Measurements from ENCODE around the gene ZSCAN22. TPM values are rescaled to one million over a fixed set of nuclear protein-coding genes. Genes with fewer than 3 reads are reported as not detected.

The ZSCAN22 gene
- total RNA-seq, 2 donors from 2014 or later = 3.0 to 3.7 TPM

DNA sequence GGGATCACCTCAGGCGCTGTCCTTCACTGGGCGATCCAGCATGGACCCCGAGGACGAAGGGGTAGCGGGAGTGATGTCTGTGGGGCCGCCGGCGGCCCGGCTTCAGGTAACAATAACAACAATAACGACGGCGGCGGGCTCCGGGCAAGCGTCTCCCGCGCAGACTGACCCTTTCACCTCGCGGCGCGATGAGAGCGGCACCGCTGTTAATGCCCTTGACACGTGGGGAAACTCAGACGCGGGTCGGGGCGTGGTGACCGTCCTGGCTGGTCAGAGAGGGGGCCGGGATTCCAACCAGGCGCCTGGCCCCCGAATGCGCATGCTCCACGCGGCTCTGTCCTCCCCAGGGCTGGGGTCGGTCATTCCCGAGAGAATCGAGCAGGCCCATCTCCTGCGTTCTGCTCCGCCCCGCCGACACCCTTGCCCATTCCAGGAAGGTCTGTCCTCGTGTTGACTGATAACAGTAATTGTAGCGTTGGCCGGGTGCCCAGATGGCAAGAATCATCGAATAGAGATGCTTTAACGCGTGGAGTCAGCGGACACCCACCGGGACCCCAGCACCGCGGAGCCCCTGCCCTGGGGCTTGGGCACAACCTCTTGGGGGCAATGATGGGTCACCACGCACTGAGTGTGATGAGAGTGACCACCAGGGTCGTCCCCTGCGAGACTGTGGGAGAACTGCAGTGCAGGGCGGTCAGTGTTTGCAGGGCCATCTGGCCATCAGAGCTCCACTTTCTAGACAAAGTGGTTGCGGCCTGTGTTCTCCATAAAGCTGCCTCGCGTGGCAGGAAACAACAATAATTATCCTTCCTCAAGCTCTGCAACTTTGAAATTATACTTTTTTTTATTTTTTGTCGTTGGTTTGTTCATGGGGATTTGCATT lies 47.5 kb upstream of the ZSCAN22 start:
- Histone ChIP-seq H3K36me3 (no peaks in the 10 kb centered on the region), H3K4me1 (no peaks in the 10 kb centered on the region), H3K27ac (peak overlapping the region; percentile 69), H3K9ac (ENCODE audit: low read depth in 2 of 2, low read length in 2 of 2) (peak overlapping the region; percentile 69 to 77), H3K9me3 (no peaks in the 10 kb centered on the region), H3K4me3 (peak overlapping the region; percentile 89), H3K27me3 (no peaks in the 10 kb centered on the region)
- intact Hi-C loops (cut with DNase I) = no loop called here
- TF ChIP-seq, protein P1, sequence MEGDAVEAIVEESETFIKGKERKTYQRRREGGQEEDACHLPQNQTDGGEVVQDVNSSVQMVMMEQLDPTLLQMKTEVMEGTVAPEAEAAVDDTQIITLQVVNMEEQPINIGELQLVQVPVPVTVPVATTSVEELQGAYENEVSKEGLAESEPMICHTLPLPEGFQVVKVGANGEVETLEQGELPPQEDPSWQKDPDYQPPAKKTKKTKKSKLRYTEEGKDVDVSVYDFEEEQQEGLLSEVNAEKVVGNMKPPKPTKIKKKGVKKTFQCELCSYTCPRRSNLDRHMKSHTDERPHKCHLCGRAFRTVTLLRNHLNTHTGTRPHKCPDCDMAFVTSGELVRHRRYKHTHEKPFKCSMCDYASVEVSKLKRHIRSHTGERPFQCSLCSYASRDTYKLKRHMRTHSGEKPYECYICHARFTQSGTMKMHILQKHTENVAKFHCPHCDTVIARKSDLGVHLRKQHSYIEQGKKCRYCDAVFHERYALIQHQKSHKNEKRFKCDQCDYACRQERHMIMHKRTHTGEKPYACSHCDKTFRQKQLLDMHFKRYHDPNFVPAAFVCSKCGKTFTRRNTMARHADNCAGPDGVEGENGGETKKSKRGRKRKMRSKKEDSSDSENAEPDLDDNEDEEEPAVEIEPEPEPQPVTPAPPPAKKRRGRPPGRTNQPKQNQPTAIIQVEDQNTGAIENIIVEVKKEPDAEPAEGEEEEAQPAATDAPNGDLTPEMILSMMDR (IDR thresholded peaks at IDR 0.05) = no peak
- DNase-seq = peak; percentile 78

DNA sequence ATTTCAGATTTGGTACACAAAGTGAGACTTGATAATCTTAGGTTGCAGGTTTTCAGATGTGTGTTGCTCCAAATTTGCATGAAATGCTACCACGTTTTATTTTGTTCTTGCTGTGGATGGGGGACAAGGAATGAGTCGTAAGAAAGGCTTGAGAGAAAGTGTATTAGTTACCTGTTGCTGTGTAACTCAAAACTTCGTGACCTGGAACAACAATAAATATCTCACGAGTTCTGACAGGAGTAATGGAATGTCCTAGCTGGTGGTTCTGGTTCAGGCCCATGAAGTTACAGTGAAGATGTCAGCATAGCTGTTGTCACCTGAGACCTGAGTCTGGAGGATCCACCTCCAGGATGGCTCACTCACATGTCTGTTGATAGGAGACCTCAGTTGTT lies 46.9 kb upstream of the ZSCAN22 start:
- Histone ChIP-seq H3K36me3 (no peaks in the 10 kb centered on the region), H3K9ac (ENCODE audit: low read depth in 2 of 2, low read length in 2 of 2) (no peak overlapping the region), H3K4me1 (no peaks in the 10 kb centered on the region), H3K27ac (no peak overlapping the region), H3K9me3 (no peaks in the 10 kb centered on the region), H3K27me3 (no peaks in the 10 kb centered on the region), H3K4me3 (no peak overlapping the region)
- TF ChIP-seq, protein P1 (IDR thresholded peaks at IDR 0.05) = no peak
- intact Hi-C loops (cut with DNase I) = no loop called here
- no peak for DNase-seq

DNA sequence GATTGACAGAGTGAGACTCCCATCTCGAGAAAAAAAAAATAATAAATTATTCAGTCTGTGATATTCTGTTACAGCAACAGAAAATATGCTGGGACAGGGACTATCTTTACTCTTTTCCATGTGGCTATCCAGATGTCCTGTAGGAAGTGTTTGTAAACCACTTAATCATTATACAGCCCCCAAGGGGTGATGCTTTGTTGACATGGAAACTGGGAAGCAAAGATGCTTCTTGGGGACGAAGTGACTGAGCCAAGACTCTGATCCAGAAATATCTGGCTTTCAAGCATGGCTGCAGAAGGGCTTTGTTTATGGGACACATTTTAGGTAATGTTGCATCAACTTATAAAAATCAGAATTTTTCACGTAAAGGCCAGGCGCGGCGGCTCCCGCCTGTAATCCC lies 42.6 kb upstream of the ZSCAN22 start:
- Histone ChIP-seq H3K4me3 (no peak overlapping the region), H3K36me3 (peaks cover 14% of the 10 kb centered on the region), H3K9me3 (no peaks in the 10 kb centered on the region), H3K9ac (ENCODE audit: low read depth in 2 of 2, low read length in 2 of 2) (no peak overlapping the region), H3K27me3 (no peaks in the 10 kb centered on the region), H3K27ac (no peak overlapping the region), H3K4me1 (no peaks in the 10 kb centered on the region)
- intact Hi-C loops (cut with DNase I) = no loop called here
- TF ChIP-seq, protein P1 (IDR thresholded peaks at IDR 0.05) = no peak
- DNase-seq = no peak

DNA sequence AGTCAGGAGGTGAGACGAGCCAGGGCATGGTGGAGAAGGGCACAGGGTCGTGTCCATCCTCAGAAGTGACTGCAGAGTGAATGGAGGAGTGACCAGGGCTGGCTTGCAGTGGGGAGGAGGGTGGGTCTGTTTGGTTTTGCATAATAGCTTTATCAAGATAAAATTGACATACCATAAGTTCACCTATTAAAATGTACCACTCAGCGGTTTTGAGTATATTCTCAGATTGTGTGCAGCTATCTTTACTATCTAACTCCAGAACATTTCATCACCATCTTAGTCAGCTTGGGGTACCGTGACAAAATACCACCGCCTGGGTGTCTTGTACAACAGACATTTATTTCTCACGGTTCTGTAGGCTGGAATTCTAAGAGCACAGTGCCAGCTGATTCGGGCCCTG lies 34.9 kb upstream of the ZSCAN22 start:
- H3K9ac ChIP-seq (ENCODE audit: low read depth in 2 of 2, low read length in 2 of 2) = no peak overlapping the region
- H3K27ac ChIP-seq = no peak overlapping the region
- no peak for DNase-seq
- H3K9me3 ChIP-seq = peaks cover 4% of the 10 kb centered on the region
- intact Hi-C loops (cut with DNase I) = no loop called here
- no peak overlapping the region for H3K4me3 ChIP-seq
- H3K4me1 ChIP-seq = no peaks in the 10 kb centered on the region
- H3K36me3 ChIP-seq = peaks cover 25% of the 10 kb centered on the region
- TF ChIP-seq, protein P1 (IDR thresholded peaks at IDR 0.05) = no peak
- H3K27me3 ChIP-seq = no peaks in the 10 kb centered on the region

DNA sequence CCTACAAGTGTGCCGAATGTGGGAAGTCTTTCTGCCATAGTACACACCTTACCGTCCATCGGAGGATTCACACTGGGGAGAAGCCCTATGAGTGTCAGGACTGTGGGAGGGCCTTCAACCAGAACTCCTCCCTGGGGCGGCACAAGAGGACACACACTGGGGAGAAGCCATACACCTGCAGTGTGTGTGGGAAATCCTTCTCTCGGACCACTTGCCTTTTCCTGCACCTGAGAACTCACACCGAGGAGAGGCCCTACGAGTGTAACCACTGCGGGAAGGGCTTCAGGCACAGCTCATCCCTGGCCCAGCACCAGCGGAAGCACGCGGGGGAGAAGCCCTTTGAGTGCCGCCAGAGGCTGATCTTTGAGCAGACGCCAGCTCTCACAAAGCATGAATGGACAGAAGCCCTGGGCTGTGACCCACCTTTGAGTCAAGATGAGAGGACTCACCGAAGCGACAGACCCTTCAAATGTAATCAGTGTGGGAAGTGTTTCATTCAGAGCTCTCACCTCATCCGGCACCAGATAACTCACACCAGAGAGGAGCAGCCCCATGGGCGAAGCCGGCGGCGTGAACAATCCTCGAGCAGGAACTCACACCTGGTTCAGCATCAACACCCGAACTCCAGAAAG lies 31.9 kb upstream of the ZSCAN22 start:
- no peak for DNase-seq
- Histone ChIP-seq H3K27me3 (no peaks in the 10 kb centered on the region), H3K9me3 (peaks cover 4% of the 10 kb centered on the region), H3K4me1 (no peaks in the 10 kb centered on the region), H3K27ac (no peak overlapping the region), H3K36me3 (peaks cover 25% of the 10 kb centered on the region), H3K9ac (ENCODE audit: low read depth in 2 of 2, low read length in 2 of 2) (no peak overlapping the region), H3K4me3 (no peak overlapping the region)
- TF ChIP-seq, protein P1 (IDR thresholded peaks at IDR 0.05) = no peak
- intact Hi-C loops (cut with DNase I) = no loop called here
